ENCODE results near the gene CARD9. TPM values are rescaled to one million over a fixed set of nuclear protein-coding genes. Genes with fewer than 3 reads are reported as not detected.
A peak's percentile ranks its signal among the peaks of the same experiment; 100 is the strongest.

CARD9 gene
- polyA plus RNA-seq, 3 donors from 2014 or later, result 0.28 to 0.56 TPM; not detected in 1

DNA sequence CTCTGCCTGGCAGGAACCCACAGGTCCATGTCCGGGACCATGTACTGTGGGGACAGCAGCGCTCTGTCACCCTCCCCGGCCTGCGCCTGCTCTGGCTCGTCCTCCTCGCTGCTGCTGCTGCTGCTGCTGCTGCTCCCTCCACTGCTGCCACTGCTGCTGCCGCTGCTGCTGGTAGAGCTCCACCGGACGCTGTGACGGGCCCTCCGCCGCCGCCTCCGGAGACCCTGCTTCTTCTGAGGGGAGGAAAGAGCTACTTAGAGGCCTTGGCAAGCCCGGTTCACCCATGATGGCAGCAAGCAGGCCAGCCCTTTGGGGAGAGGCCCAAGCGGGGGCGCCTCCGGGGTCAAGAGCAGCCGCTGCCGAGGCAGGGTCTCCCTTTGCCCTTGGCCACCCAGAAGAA, 10.0 kb upstream of the CARD9 start:
- no peaks in the 10 kb centered on the region for H3K9me3 Mint-ChIP-seq
- H3K4me1 Mint-ChIP-seq, result peaks cover 13 to 18% of the 10 kb centered on the region in 2 donors
- no peak overlapping the region for H3K27ac Mint-ChIP-seq
- no peak overlapping the region for H3K4me3 Mint-ChIP-seq
- no peak for DNase-seq
- peaks cover 7 to 31% (median 14%) of the 10 kb centered on the region in 3 donors for H3K36me3 Mint-ChIP-seq
- peaks cover 0 to 2% (median 1%) of the 10 kb centered on the region in 3 donors for H3K27me3 Mint-ChIP-seq (ENCODE audit: low read depth in 3 of 3)

GRCh38 chr9:136381966-136382513, 8.6 kb upstream of the CARD9 start:
- Mint-ChIP-seq H3K27ac (no peak overlapping the region), H3K9me3 (no peaks in the 10 kb centered on the region), H3K36me3 (peaks cover 7 to 23% (median 14%) of the 10 kb centered on the region in 3 donors)

DNA sequence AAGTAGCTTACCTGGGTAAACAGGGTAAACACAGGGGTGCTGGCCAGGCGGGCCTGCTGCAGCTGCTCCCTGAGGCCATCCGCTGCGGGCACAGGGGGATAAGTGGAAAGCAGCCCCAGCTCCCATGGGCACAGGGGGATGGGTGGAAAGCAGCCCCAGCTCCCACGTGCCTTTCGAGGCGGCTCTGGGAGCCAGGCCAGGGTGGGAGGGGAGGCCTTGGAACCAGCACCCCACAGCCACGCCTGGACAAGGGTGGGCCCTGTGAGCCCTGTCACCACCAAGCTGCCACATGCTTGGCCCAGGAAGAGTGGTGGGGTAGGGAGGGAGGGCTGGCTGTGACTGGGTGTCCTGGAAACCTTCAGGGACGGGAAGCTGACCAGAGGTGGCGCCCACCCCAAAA, 7.8 kb upstream of the CARD9 start:
- Mint-ChIP-seq H3K4me3 (no peak overlapping the region), H3K9me3 (no peaks in the 10 kb centered on the region), H3K27ac (no peak overlapping the region), H3K27me3 (ENCODE audit: low read depth in 3 of 3) (peaks cover 0 to 3% (median 0%) of the 10 kb centered on the region in 3 donors), H3K36me3 (peaks cover 7 to 19% (median 14%) of the 10 kb centered on the region in 3 donors), H3K4me1 (peaks cover 13 to 18% of the 10 kb centered on the region in 2 donors)
- DNase-seq, result no peak

More at GRCh38 chr9:136381966-136382513, 8.6 kb upstream of the CARD9 start:
- peaks cover 0 to 1% (median 0%) of the 10 kb centered on the region in 3 donors for H3K27me3 Mint-ChIP-seq (ENCODE audit: low read depth in 3 of 3)
- DNase-seq, result no peak
- H3K4me3 Mint-ChIP-seq, result no peak overlapping the region
- peaks cover 13 to 18% of the 10 kb centered on the region in 2 donors for H3K4me1 Mint-ChIP-seq

- H3K4me1 Mint-ChIP-seq, result peaks cover 8 to 10% of the 10 kb centered on the region in 2 donors
- no peak overlapping the region for H3K27ac Mint-ChIP-seq
- H3K27me3 Mint-ChIP-seq (ENCODE audit: low read depth in 3 of 3), result peaks cover 0 to 5% (median 0%) of the 10 kb centered on the region in 3 donors
- H3K4me3 Mint-ChIP-seq, result no peak overlapping the region
- H3K36me3 Mint-ChIP-seq, result peaks cover 7 to 12% (median 8%) of the 10 kb centered on the region in 3 donors
- no peaks in the 10 kb centered on the region for H3K9me3 Mint-ChIP-seq
- no peak for DNase-seq
These were observed 6.9 kb upstream of the CARD9 start for GRCh38 chr9:136380381-136380780.

- Mint-ChIP-seq H3K4me1 (peaks cover 4 to 6% of the 10 kb centered on the region in 2 donors), H3K27me3 (ENCODE audit: low read depth in 3 of 3) (peaks cover 0 to 5% (median 0%) of the 10 kb centered on the region in 3 donors), H3K36me3 (peaks cover 4 to 9% (median 5%) of the 10 kb centered on the region in 3 donors), H3K4me3 (no peak overlapping the region), H3K9me3 (no peaks in the 10 kb centered on the region), H3K27ac (no peak overlapping the region)
- no peak for DNase-seq
These were observed 6.4 kb upstream of the CARD9 start for GRCh38 chr9:136379891-136380290.

DNA sequence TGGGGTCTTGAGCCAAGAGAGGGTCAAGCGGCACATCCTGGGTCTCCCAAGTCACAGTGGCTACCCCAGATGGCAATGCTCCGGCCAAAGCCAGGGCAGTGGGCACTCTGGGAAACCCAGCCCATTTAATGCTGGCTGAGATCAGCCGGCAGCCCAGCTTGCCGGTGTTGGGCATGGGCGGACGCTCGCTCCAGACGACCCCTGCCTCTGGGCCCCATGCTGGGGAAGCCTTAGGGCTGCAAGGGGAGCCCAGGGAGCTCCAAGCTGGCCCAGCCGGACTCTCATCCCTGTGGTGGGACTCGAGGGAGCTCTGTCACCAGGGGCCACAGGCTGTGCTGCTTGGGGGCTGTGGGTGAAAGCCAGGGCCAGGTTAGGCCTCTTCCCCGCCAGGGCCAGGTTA, 5.9 kb upstream of the CARD9 start:
- peaks cover 0 to 4% (median 0%) of the 10 kb centered on the region in 3 donors for H3K36me3 Mint-ChIP-seq
- peaks cover 0 to under 1% of the 10 kb centered on the region in 2 donors for H3K4me1 Mint-ChIP-seq
- DNase-seq, result no peak
- no peak overlapping the region for H3K27ac Mint-ChIP-seq
- H3K27me3 Mint-ChIP-seq (ENCODE audit: low read depth in 3 of 3), result peaks cover 0 to 5% (median 0%) of the 10 kb centered on the region in 3 donors
- H3K4me3 Mint-ChIP-seq, result no peak overlapping the region
- no peaks in the 10 kb centered on the region for H3K9me3 Mint-ChIP-seq

DNA sequence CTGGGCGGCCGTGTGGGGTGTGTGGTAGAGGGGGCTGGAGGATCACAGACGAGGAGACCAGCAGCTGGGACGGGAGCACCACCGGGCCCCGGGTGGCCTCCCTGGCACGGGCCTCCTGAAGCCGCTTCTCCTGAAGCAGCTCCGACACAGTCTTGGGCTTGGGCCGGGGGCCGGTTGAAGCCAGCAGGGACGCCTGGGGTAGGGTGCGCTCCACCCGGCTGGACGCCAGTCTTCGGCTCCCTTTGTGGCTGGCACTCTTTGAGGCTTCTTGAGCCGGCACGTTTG, 5.5 kb upstream of the CARD9 start:
- Mint-ChIP-seq H3K36me3 (peaks cover 0 to 4% (median 0%) of the 10 kb centered on the region in 3 donors), H3K27ac (no peak overlapping the region), H3K4me3 (no peak overlapping the region), H3K9me3 (no peaks in the 10 kb centered on the region), H3K27me3 (ENCODE audit: low read depth in 3 of 3) (peaks cover 0 to 5% (median 0%) of the 10 kb centered on the region in 3 donors), H3K4me1 (no peaks in the 10 kb centered on the region)
- DNase-seq, result no peak

DNA sequence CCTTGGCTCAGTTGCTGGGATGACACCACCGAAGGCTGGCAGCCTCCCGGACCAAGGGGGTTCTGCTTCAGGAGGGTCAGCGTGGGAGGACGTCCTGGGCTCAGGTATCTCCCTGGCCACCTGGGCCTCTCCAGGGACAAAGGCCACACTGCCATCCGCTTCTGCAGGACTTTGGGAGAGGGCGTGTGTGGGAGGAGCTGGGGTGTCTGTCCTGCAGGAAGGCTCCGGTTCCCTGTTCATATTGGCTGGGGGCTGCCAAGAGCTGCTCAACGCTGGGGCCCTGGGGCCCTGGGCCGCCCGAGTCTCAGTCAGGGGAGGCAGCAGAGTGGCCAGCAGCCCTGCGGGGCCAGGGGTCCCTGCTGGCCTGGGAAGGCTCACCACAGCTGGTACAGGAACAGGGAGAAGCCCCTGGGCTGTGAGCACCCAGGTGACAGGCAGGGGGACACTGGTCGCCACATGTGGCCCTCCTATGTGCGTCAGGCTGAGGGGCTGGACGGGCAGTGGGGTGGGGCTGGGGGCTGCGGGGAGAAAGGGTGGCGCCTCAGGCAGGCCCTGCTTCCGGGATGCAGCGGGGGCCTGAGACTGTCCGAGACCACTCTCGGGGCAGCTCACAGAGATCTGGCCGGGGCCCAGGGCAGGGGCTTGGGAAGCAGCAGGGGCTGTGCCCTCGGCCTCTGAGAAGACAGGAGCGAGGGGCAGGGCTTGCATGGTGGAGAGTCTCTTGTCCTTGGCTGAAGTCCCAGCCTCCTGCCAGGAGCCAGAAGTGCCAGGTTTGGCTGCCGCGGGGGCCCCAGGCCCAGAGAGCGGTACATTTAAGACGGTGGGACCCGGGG, 4.9 kb upstream of the CARD9 start:
- H3K4me1 Mint-ChIP-seq, result no peaks in the 10 kb centered on the region
- no peak overlapping the region for H3K27ac Mint-ChIP-seq
- H3K36me3 Mint-ChIP-seq, result peaks cover 0 to 4% (median 0%) of the 10 kb centered on the region in 3 donors
- no peaks in the 10 kb centered on the region for H3K9me3 Mint-ChIP-seq
- DNase-seq, result no peak
- H3K27me3 Mint-ChIP-seq (ENCODE audit: low read depth in 3 of 3), result peaks cover 0 to 4% (median 0%) of the 10 kb centered on the region in 3 donors
- H3K4me3 Mint-ChIP-seq, result no peak overlapping the region

GRCh38 chr9:136377341-136378169, 4.1 kb upstream of the CARD9 start:
- Mint-ChIP-seq H3K4me3 (no peak overlapping the region), H3K4me1 (no peaks in the 10 kb centered on the region), H3K27me3 (ENCODE audit: low read depth in 3 of 3) (peaks cover 0 to 6% (median 2%) of the 10 kb centered on the region in 3 donors), H3K27ac (no peak overlapping the region), H3K36me3 (peaks cover 0 to 2% (median 0%) of the 10 kb centered on the region in 3 donors), H3K9me3 (no peaks in the 10 kb centered on the region)
- DNase-seq, result no peak

GRCh38 chr9:136376457-136376856, 3.0 kb upstream of the CARD9 start:
- Mint-ChIP-seq H3K9me3 (no peaks in the 10 kb centered on the region), H3K4me3 (no peak overlapping the region), H3K27ac (no peak overlapping the region), H3K36me3 (no peaks in the 10 kb centered on the region), H3K4me1 (no peaks in the 10 kb centered on the region), H3K27me3 (ENCODE audit: low read depth in 3 of 3) (peaks cover 0 to 6% (median 2%) of the 10 kb centered on the region in 3 donors)
- no peak for DNase-seq

DNA sequence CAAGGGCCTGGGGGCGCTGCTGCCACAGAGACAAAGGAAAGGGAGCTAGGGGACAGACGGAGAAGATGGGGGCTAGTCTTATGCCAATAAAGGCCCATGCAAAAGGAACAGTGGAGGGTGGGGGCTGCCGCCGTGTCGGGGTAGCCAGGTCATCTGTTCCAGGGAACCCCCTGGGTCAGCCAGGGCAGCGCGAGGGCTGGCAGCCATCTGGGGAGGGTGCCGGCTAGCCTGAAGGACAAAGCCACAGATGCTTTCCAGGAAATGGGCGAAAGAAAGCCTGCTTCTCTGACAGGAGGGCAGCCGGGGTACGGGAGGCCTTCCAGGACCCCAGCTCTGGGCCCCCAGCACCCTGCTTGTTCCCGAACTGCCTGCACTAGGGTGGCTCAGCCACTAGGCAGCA, 1.6 kb upstream of the CARD9 start:
- H3K4me3 Mint-ChIP-seq, result no peak overlapping the region
- no peaks in the 10 kb centered on the region for H3K9me3 Mint-ChIP-seq
- no peak for DNase-seq
- no peak overlapping the region for H3K27ac Mint-ChIP-seq
- peaks cover 0 to 6% (median 2%) of the 10 kb centered on the region in 3 donors for H3K27me3 Mint-ChIP-seq (ENCODE audit: low read depth in 3 of 3)
- no peaks in the 10 kb centered on the region for H3K36me3 Mint-ChIP-seq
- H3K4me1 Mint-ChIP-seq, result no peaks in the 10 kb centered on the region

GRCh38 chr9:136374183-136374575, 710 bp upstream of the CARD9 start:
- DNase-seq, result no peak
- Mint-ChIP-seq H3K27ac (no peak overlapping the region), H3K9me3 (no peaks in the 10 kb centered on the region), H3K4me3 (no peak overlapping the region), H3K4me1 (no peaks in the 10 kb centered on the region), H3K36me3 (peaks cover 0 to 2% (median 0%) of the 10 kb centered on the region in 3 donors), H3K27me3 (ENCODE audit: low read depth in 3 of 3) (peaks cover 0 to 6% (median 2%) of the 10 kb centered on the region in 3 donors)

DNA sequence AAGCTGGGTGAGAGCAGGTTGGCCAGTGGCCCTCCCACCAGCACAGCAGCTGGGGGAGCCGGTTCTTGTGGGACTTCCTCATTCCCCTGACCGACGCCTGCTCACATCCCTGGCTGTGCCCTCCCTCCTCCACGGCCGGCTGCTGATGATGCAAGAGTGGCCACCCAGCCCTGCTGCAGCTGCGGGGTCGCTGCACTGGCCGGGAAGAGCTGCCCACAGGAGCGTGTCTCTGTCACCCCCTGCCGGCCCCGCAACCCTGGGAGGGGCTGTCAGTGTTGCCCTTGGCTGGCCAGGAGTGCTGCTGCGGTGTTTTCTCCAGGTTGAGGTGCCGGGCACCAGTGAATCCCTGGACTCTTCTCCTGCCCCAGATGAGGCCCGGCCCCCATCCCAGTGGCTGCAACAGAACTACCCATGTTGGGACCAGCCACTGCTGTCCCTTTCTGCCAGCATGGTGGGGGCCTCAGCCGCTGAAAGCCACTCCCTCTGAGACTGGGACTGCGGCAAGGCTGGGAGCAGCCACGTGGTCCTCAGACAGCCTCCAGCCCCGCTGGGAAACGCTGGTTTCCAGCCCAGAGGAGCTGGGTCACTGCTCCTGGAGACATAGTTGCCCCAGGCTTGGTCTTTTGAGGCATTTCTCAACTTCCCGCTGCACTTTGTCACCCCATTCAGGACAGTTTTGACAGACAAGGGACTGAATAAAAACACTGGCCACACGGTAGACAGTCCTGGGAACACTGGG, 739 bp downstream of the CARD9 start:
- no peak overlapping the region for H3K27ac Mint-ChIP-seq
- H3K4me1 Mint-ChIP-seq, result no peaks in the 10 kb centered on the region
- H3K9me3 Mint-ChIP-seq, result no peaks in the 10 kb centered on the region
- peak overlapping the region in 2 of 5 donors; percentile 57 to 64 for H3K4me3 Mint-ChIP-seq
- no peak for DNase-seq
- H3K36me3 Mint-ChIP-seq, result peaks cover 0 to 4% (median 0%) of the 10 kb centered on the region in 3 donors
- H3K27me3 Mint-ChIP-seq (ENCODE audit: low read depth in 3 of 3), result peaks cover 0 to 6% (median 2%) of the 10 kb centered on the region in 3 donors
